ENCODE data around the gene CCS.

GRCh38 chr11:66548041-66548440 is 44.9 kb upstream of the CCS start:
- TF ChIP-seq EZH2 (IDR thresholded peaks at IDR 0.05) (no peak), POLR2AphosphoS5 (IDR thresholded peaks at IDR 0.05; ENCODE audit: borderline replicate concordance, low read depth, low read length) (no peak)

Data from SK-N-MC (cell line).